HepG2 (cell line): ENCODE data around the gene CCT3. TPM values are rescaled to one million over a fixed set of nuclear protein-coding genes. Genes with fewer than 3 reads are reported as not detected.
A peak's percentile ranks its signal among the peaks of the same experiment; 100 is the strongest.

Source experiments
- ARID4A ChIP-seq: sonication (generic); formaldehyde crosslinking; IDR thresholded peaks from 2 replicates; pipeline ENCODE4 v1.5.0; 2020; ENCODE audit warnings: mild to moderate bottlenecking, missing genetic modification reagents, borderline replicate concordance
- DMAP1 ChIP-seq: IDR thresholded peaks from 2 replicates; pipeline ENCODE4 v1.6.1; 2016
- HBP1 ChIP-seq: IDR thresholded peaks from 2 replicates; pipeline ENCODE4 v1.6.1; 2016; ENCODE audit warnings: low read depth, control low read depth
- HMG20A ChIP-seq: IDR thresholded peaks from 2 replicates; pipeline ENCODE4 v1.6.1; 2016; ENCODE audit warnings: borderline replicate concordance
- HNF1B ChIP-seq: sonication (generic); formaldehyde crosslinking; IDR thresholded peaks from 2 replicates; pipeline ENCODE4 v1.5.1; 2020; ENCODE audit warnings: mild to moderate bottlenecking, moderate library complexity, missing genetic modification reagents
- KAT2B ChIP-seq: fragments of 150-350 bp; IDR thresholded peaks from 2 replicates; pipeline ENCODE4 v1.6.1; 2014; ENCODE audit warnings: low read depth, low read length, borderline replicate concordance
- KDM2A ChIP-seq: sonication (generic); formaldehyde crosslinking; IDR thresholded peaks from 2 replicates; pipeline ENCODE4 v1.4.0; 2020; ENCODE audit warnings: low read depth, missing genetic modification reagents, borderline replicate concordance
- NBN ChIP-seq: fragments of 450-650 bp; conservative IDR thresholded peaks from 2 replicates; pipeline ENCODE4 v1.6.1; 2017
- NFYB ChIP-seq: sonication (generic); formaldehyde crosslinking; IDR thresholded peaks from 2 replicates; pipeline ENCODE4 v1.4.0; 2020; ENCODE audit warnings: missing genetic modification reagents
- PREB ChIP-seq: sonication (generic); formaldehyde crosslinking; IDR thresholded peaks from 2 replicates; pipeline ENCODE4 v1.4.0; 2020; ENCODE audit warnings: missing genetic modification reagents
- SRSF1 ChIP-seq: fragments of 200-400 bp; formaldehyde crosslinking; optimal IDR thresholded peaks from 2 replicates; pipeline ENCODE3; 2017; ENCODE audit warnings: mild to moderate bottlenecking, low read depth, low read length, moderate library complexity
- SRY ChIP-seq: sonication (generic); formaldehyde crosslinking; IDR thresholded peaks from 2 replicates; pipeline ENCODE4 v1.8.0; 2022; ENCODE audit warnings: mild to moderate bottlenecking, missing genetic modification reagents
- STAG1 ChIP-seq: sonication (generic); formaldehyde crosslinking; IDR thresholded peaks from 2 replicates; pipeline ENCODE4 v1.4.0; 2020; ENCODE audit warnings: missing genetic modification reagents
- ZFP36L1 ChIP-seq: sonication (generic); formaldehyde crosslinking; IDR thresholded peaks from 2 replicates; pipeline ENCODE4 v1.8.0; 2022; ENCODE audit warnings: mild to moderate bottlenecking, missing genetic modification reagents, moderate library complexity
- ZNF510 ChIP-seq: sonication (generic); formaldehyde crosslinking; IDR thresholded peaks from 2 replicates; pipeline ENCODE4 v1.4.0; 2020; ENCODE audit warnings: low read depth, mild to moderate bottlenecking, missing genetic modification reagents
- ZNF513 ChIP-seq: sonication (generic); formaldehyde crosslinking; conservative IDR thresholded peaks from 2 replicates; pipeline ENCODE4 v1.5.0; 2020; ENCODE audit warnings: missing genetic modification reagents
- ZNF564 ChIP-seq: sonication (generic); formaldehyde crosslinking; IDR thresholded peaks from 2 replicates; pipeline ENCODE4 v1.8.1; 2023; ENCODE audit warnings: mild to moderate bottlenecking, missing genetic modification reagents
- ZNF781 ChIP-seq: sonication (generic); formaldehyde crosslinking; IDR thresholded peaks from 2 replicates; pipeline ENCODE4 v1.5.1; 2020; ENCODE audit warnings: borderline replicate concordance, mild to moderate bottlenecking, missing genetic modification reagents; ENCODE audit errors: not compliant biosample characterization
- ZNF879 ChIP-seq: sonication (generic); formaldehyde crosslinking; IDR thresholded peaks from 2 replicates; pipeline ENCODE4 v1.8.1; 2023; ENCODE audit warnings: missing genetic modification reagents
- polyA plus RNA-seq, 8 experiments: library from polyadenylated mRNA; depleted of rRNA in 3 of 8; stranded (reverse) in 7 of 8; unstranded in 1 of 8; fragments of >200 nt; fragmentation: Illumina TruSeq in 4 of 8; extraction: Trizol in 4 of 8; gene quantifications; 2 replicates each; pipeline versions ENCODE4 v1.2.1 to v1.2.3, GENCODE V29; 2011 to 2016; ENCODE audit warnings: low read depth in 4 of 8, missing spikeins in 1 of 8, mixed read lengths in 1 of 8; ENCODE audit not compliant: insufficient read depth in 1 of 8
- total RNA-seq, 5 experiments: library from RNA; depleted of rRNA; stranded (reverse); fragments of >200 nt; fragmentation: Illumina TruSeq; extraction: Trizol; gene quantifications; 2 replicates each; pipeline ENCODE4 v1.2.3, GENCODE V29; 2016; ENCODE audit warnings: low read depth in 1 of 5

The CCT3 gene
- total and polyA plus RNA-seq, 2 of the 13 experiments (the other 11 are each of a cell fraction or from before 2014, with no cell fraction given) = 319 to 615 TPM

- peak; percentile 71; the same call in 1 of the 2 replicates for TF ChIP-seq ARID4A (CRISPR knock-in tag)
- TF ChIP-seq NFYB (CRISPR knock-in tag) = 0 out of 2 replicates have a peak, but pooled peaks have one; percentile 12
- 0 out of 2 replicates have a peak, but pooled peaks have one; percentile 9 for TF ChIP-seq STAG1 (CRISPR knock-in tag)
- no peak for TF ChIP-seq ZNF879 (CRISPR knock-in tag)
- TF ChIP-seq ZNF564 (CRISPR knock-in tag) = no peak
- no peak for TF ChIP-seq ZNF510 (CRISPR knock-in tag)
- TF ChIP-seq PREB (CRISPR knock-in tag) = no peak
- TF ChIP-seq SRSF1 = peak; percentile 67
- TF ChIP-seq HNF1B (CRISPR knock-in tag) = peak; percentile 84
- peak; percentile 78 for TF ChIP-seq ZNF781 (CRISPR knock-in tag)
- TF ChIP-seq HBP1 (CRISPR knock-in tag) = 0 out of 2 replicates have a peak, but pooled peaks have one; percentile 40
- TF ChIP-seq ZFP36L1 (CRISPR knock-in tag) = peak; percentile 84
- TF ChIP-seq KAT2B = no peak
- peak; percentile 75 for TF ChIP-seq SRY
- TF ChIP-seq HMG20A (CRISPR knock-in tag) = no peak
- TF ChIP-seq NBN = no peak
- peak; percentile 84 for TF ChIP-seq DMAP1 (CRISPR knock-in tag)
- TF ChIP-seq ZNF513 (CRISPR knock-in tag) = no peak
- TF ChIP-seq KDM2A (CRISPR knock-in tag) = peak; percentile 93
Measured at GRCh38 chr1:156291226-156292061, 46.6 kb downstream of the CCT3 start (continued).
